Neural progenitor cell (in vitro differentiated cells): ENCODE measurements around the gene ZFP28. TPM values are rescaled to one million over a fixed set of nuclear protein-coding genes. Genes with fewer than 3 reads are reported as not detected.
A peak's percentile ranks its signal among the peaks of the same experiment; 100 is the strongest.

ENCODE experiments used
- DNase-seq: peaks from one replicate; pipeline ENCODE4 v3.0.0-alpha.2; 2016; ENCODE audit warnings: low spot score
- H2AFZ ChIP-seq: fragments of 200-600 bp; sonication (generic); replicated peaks from 2 replicates; pipeline ENCODE4 v1.6.1; 2016; ENCODE audit warnings: antibody characterized with exemption
- H3F3A ChIP-seq: fragments of 200-600 bp; sonication (generic); 2 replicates; pipeline ENCODE4 v1.6.1; 2016; ENCODE audit warnings: antibody characterized with exemption, low read depth
- H3K27ac ChIP-seq: fragments of 200-600 bp; sonication (generic); 2 replicates; pipeline ENCODE4 v1.5.1; 2016; ENCODE audit warnings: mild to moderate bottlenecking
- H3K27me3 ChIP-seq: fragments of 200-600 bp; sonication (generic); 2 replicates; pipeline ENCODE4 v1.6.1; 2016; ENCODE audit warnings: mild to moderate bottlenecking, moderate library complexity
- H3K36me3 ChIP-seq: fragments of 200-600 bp; sonication (generic); 2 replicates; pipeline ENCODE4 v1.5.1; 2016
- H3K4me1 ChIP-seq: fragments of 200-600 bp; sonication (generic); 2 replicates; pipeline ENCODE4 v1.6.1; 2016; ENCODE audit warnings: mixed run types
- H3K4me2 ChIP-seq: fragments of 200-600 bp; sonication (generic); 2 replicates; pipeline ENCODE4 v1.6.1; 2016
- H3K4me3 ChIP-seq: fragments of 200-600 bp; sonication (generic); 2 replicates; pipeline ENCODE4 v1.5.1; 2016
- H3K79me2 ChIP-seq: fragments of 200-600 bp; sonication (generic); 2 replicates; pipeline ENCODE4 v1.6.1; 2016; ENCODE audit warnings: low read depth
- H3K9ac ChIP-seq: fragments of 200-600 bp; sonication (generic); 2 replicates; pipeline ENCODE4 v1.6.1; 2016
- H3K9me3 ChIP-seq: fragments of 200-600 bp; sonication (generic); 2 replicates; pipeline ENCODE4 v1.5.1; 2016; ENCODE audit warnings: low read depth
- H4K20me1 ChIP-seq: fragments of 200-600 bp; sonication (generic); 2 replicates; pipeline ENCODE4 v1.6.1; 2016; ENCODE audit warnings: low read depth
- H3K27ac Mint-ChIP-seq: 3 replicates; pipeline ENCODE4 v1.8.0; 2021; ENCODE audit warnings: mixed read lengths
- H3K27me3 Mint-ChIP-seq: 2 replicates; pipeline ENCODE4 v1.8.0; 2022; ENCODE audit warnings: low read depth, mild to moderate bottlenecking, inconsistent platforms, moderate library complexity, mixed read lengths; ENCODE audit not compliant: insufficient read depth
- H3K36me3 Mint-ChIP-seq: 3 replicates; pipeline ENCODE4 v1.8.0; 2021; ENCODE audit warnings: mixed read lengths
- H3K4me1 Mint-ChIP-seq: 3 replicates; pipeline ENCODE4 v1.8.0; 2021; ENCODE audit warnings: mixed read lengths
- H3K4me3 Mint-ChIP-seq: 3 replicates; pipeline ENCODE4 v1.8.0; 2021; ENCODE audit warnings: mild to moderate bottlenecking, moderate library complexity, mixed read lengths
- H3K9me3 Mint-ChIP-seq: 3 replicates; pipeline ENCODE4 v1.8.0; 2020; ENCODE audit warnings: mixed read lengths
- CTCF ChIP-seq: fragments of 200-600 bp; sonication (generic); IDR thresholded peaks from 2 replicates; pipeline ENCODE4 v1.5.1; 2017; ENCODE audit warnings: antibody characterized with exemption, mild to moderate bottlenecking
- EZH2 ChIP-seq: fragments of 200-600 bp; sonication (generic); IDR thresholded peaks from 2 replicates; pipeline ENCODE4 v1.6.1; 2017; ENCODE audit warnings: antibody characterized with exemption, mild to moderate bottlenecking, moderate library complexity
- EZH2phosphoT487 ChIP-seq: fragments of 200-600 bp; sonication (generic); IDR thresholded peaks from 2 replicates; pipeline ENCODE4 v1.6.1; 2017; ENCODE audit warnings: antibody characterized with exemption
- total RNA-seq: library from RNA; depleted of rRNA; stranded (reverse); fragments of >200 nt; gene quantifications from 2 replicates; pipeline ENCODE4 v1.2.3, GENCODE V29; 2015; ENCODE audit warnings: low replicate concordance

Gene ZFP28
- total RNA-seq, 1 donor from 2014 or later: 11.2 TPM

GRCh38 chr19:56547535-56547934 is 8.8 kb downstream of the ZFP28 start:
- H3K9me3 Mint-ChIP-seq: peaks cover 52% of the 10 kb centered on the region

GRCh38 chr19:56554272-56554869 is 15.6 kb downstream of the ZFP28 start:
- H3K79me2 ChIP-seq: no peaks in the 10 kb centered on the region
- Mint-ChIP-seq H3K4me3 (no peak overlapping the region), H3K27me3 (no peaks in the 10 kb centered on the region), H3K27ac (no peak overlapping the region), H3K36me3 (peaks cover 41% of the 10 kb centered on the region), H3K9me3 (peaks cover 66% of the 10 kb centered on the region), H3K4me1 (no peaks in the 10 kb centered on the region)
- TF ChIP-seq CTCF (no peak), EZH2phosphoT487 (no peak), EZH2 (no peak)
- no peak overlapping the region for H3K9ac ChIP-seq
- no peak for DNase-seq
- no peak overlapping the region for H2AFZ ChIP-seq
- no peak overlapping the region for H3K4me3 ChIP-seq
- H3F3A ChIP-seq: no peaks in the 10 kb centered on the region
- H3K9me3 ChIP-seq: peaks cover 50% of the 10 kb centered on the region
- no peaks in the 10 kb centered on the region for H3K27me3 ChIP-seq
- H3K4me2 ChIP-seq: no peak overlapping the region
- H3K36me3 ChIP-seq: peaks cover 49% of the 10 kb centered on the region
- no peaks in the 10 kb centered on the region for H4K20me1 ChIP-seq
- H3K27ac ChIP-seq: no peak overlapping the region
- no peaks in the 10 kb centered on the region for H3K4me1 ChIP-seq

More at GRCh38 chr19:56547535-56547934, 8.8 kb downstream of the ZFP28 start:
- Histone ChIP-seq H3K36me3 (peaks cover 55% of the 10 kb centered on the region), H3K27ac (no peak overlapping the region), H3K4me3 (no peak overlapping the region), H3K79me2 (no peaks in the 10 kb centered on the region), H3F3A (no peaks in the 10 kb centered on the region), H3K4me1 (no peaks in the 10 kb centered on the region), H2AFZ (no peak overlapping the region), H4K20me1 (no peaks in the 10 kb centered on the region), H3K9me3 (peaks cover 32% of the 10 kb centered on the region), H3K27me3 (no peaks in the 10 kb centered on the region), H3K4me2 (no peak overlapping the region), H3K9ac (no peak overlapping the region)
- peak; percentile 6 for DNase-seq
- no peak overlapping the region for H3K4me3 Mint-ChIP-seq
- TF ChIP-seq EZH2phosphoT487 (no peak), EZH2 (no peak), CTCF (peak; percentile 27)
- peaks cover 2% of the 10 kb centered on the region for H3K27me3 Mint-ChIP-seq
- no peak overlapping the region for H3K27ac Mint-ChIP-seq
- H3K36me3 Mint-ChIP-seq: peaks cover 35% of the 10 kb centered on the region
- no peaks in the 10 kb centered on the region for H3K4me1 Mint-ChIP-seq

- H3K36me3 ChIP-seq: no peaks in the 10 kb centered on the region
- H3K27me3 ChIP-seq: no peaks in the 10 kb centered on the region
- peaks cover 4% of the 10 kb centered on the region for H3K4me1 Mint-ChIP-seq
- no peak overlapping the region for H3K4me2 ChIP-seq
- H3K9me3 Mint-ChIP-seq: peaks cover 79% of the 10 kb centered on the region
- H3K4me3 Mint-ChIP-seq: no peak overlapping the region
- H3K4me1 ChIP-seq: no peaks in the 10 kb centered on the region
- no peak overlapping the region for H3K4me3 ChIP-seq
- H3K27ac ChIP-seq: no peak overlapping the region
- no peak for DNase-seq
- H3K36me3 Mint-ChIP-seq: peaks cover 5% of the 10 kb centered on the region
- no peak overlapping the region for H3K27ac Mint-ChIP-seq
- peaks cover under 1% of the 10 kb centered on the region for H3K79me2 ChIP-seq
- no peaks in the 10 kb centered on the region for H4K20me1 ChIP-seq
- peaks cover 9% of the 10 kb centered on the region for H3F3A ChIP-seq
- no peak overlapping the region for H3K9ac ChIP-seq
- H3K9me3 ChIP-seq: peaks cover 36% of the 10 kb centered on the region
- TF ChIP-seq EZH2phosphoT487 (no peak), EZH2 (no peak), CTCF (no peak)
- peaks cover 4% of the 10 kb centered on the region for H3K27me3 Mint-ChIP-seq
- H2AFZ ChIP-seq: no peak overlapping the region
Measured at GRCh38 chr19:56562766-56563165, 24.0 kb downstream of the ZFP28 start.
